Stimulated activated CD4-positive, alpha-beta T cell treated with anti-CD3 and anti-CD28 coated beads, Interleukin-12 subunit alpha, Interleukin-12 subunit beta, amount 100 ng/mL, for 24 hours (primary cell): ENCODE results near the gene NEU4.
A peak's percentile ranks its signal among the peaks of the same experiment; 100 is the strongest.
"Not testable (repeated sequence)": the region's sequence is repeated elsewhere in the genome, so short reads cannot be mapped to it uniquely, and the experiment has no call there.

Experiments used
- DNase-seq, 2 experiments: peaks; one replicate each; pipeline ENCODE4 v3.0.0-alpha.2; 2020; ENCODE audit warnings: low read depth in 2 of 2

The NEU4 gene

GRCh38 chr2:241833756-241834526, 24.9 kb downstream of the NEU4 start:
- not testable (repeated sequence) for DNase-seq

DNA sequence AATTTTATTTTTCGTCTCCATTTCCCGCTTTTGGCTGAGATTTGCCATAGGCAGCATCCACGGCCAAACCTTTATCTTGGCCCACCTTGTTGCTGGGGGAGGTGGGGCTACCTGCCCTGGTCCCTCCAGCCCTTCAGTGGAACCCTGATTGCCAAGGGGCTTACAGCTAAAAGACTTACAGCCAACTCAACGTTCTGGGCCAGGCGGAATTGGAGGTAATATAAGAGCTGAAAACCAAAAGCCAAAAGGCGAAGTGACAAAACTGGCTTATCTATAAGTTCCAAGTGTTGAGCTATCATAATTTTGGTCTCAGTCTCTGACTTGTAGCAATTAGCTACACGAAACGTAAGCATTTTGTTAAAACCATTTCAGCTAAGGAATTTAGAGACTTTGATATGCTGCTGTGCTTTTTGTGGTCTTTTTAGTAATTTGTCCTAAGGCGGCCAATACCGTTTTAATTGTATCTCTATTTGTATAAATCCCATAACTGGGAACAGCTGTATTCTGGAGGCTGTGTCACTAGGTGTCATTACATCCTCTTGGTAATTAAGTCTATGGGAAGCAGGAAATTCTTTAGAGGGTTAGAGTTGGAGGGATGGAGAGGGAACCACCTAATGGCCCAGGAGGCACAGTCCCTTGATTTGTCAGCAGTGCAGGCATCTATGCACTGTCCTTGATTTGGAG, 25.7 kb downstream of the NEU4 start:
- DNase-seq, result no peak

- DNase-seq, result no peak
These were observed 26.6 kb downstream of the NEU4 start for GRCh38 chr2:241835611-241836010.

GRCh38 chr2:241836292-241836691, 27.3 kb downstream of the NEU4 start:
- no peak for DNase-seq

DNA sequence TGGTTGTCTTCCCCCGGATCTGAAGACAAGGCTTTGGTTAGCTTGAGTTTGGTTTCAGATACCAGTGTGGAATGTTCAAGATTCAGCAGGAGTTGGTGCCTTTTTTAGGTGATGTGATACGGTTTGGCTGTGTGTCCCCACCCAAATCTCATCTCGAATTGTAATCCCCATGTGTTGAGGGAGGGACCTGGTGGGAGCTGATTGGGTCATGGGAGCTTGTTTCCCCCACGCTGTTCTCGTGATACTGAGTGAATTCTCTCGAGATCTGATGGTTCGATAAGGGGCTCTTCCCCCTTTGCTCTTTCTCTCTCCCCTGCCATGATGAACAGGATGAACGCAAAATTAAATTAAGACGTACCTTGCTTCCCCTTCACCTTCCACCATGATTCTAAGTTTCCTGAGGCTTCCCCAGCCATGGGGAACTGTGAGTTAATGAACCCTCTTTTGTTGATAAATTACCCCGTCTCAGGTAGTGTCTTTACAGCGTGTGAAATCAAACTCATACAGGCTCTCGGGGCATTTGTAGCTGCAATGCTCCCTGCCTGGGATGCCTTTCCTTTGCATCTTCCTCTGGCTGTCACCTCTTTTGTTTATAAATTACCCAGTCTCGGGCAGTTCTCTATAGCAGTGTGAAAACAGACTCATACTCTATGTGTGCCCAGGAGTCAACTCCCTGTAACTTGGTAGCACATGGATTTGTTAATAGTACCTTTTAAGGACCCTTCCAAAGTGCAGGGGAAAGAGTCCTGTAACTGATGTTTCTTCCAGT, 28.4 kb downstream of the NEU4 start:
- no peak for DNase-seq

DNA sequence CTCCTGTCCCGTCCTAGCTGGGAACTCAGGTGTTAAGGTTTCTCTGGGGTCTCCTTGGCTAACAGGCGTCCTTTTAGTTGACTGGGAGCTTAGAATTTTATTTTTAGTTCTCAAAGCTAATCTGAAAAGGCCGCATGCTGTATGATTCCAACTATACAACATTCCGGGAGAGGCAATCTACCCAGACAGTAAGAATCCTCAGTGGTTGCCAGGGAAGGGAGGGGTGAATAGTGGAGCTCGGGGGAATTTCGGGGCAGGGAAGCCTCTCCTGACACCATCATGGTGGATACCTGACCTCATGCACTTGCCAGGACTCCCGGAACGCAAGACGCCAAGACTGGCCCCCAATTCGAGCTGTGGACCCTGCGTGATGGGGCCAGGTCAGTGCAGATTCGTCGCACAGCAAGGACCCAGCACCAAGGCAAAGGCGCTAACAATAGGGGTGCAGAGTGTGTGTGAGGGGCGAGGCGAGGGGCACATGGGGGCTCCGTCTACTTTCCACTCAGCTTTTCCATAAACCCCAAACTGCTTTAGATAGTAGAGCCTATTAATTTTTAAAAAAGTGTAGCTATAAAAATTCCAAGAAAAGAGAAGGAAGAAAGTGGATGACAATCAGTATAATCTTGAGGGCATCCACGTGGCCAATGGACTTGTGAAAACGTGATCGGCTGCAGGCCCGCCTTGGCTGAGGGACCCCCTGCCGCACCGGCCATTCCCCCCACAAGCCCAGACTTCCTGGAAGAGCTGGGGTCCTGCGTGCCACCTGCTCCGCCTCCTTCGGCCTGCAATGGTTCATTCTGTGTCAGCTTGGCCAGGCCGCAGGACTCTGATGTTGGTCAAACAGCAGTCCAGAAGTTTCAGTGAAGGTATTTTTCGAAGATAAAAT, 32.4 kb downstream of the NEU4 start:
- DNase-seq, result no peak

- DNase-seq, result no peak
These were observed 33.0 kb downstream of the NEU4 start for GRCh38 chr2:241842067-241842415.

DNA sequence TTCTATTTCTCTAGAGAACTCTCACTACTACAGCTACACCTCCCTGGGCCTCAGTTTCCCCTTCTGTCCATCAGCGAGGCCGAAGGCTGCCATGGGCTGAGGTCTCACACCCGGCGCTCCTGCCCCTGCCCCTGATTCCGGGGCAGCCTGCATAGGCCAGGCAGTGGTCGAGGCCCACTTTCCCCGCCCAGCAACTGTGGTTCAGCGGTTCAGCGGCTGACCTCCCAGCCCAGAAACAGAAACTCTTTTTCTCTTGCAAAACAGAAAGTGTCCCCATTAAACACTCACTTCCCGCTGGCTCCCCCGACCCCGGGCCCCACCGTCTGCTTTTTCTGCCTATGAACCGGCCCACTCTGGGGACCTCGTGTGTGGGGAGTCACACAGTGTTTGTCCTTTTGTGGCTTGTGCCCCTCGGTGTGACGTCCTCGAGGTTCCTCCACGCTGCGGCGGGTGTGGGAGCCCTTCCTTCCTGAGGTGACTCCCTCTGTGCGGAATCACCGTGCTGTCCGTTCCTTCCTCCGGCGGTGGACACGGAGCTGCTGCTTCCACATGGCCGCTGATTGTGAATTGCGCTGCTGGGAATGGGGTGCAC, 33.7 kb downstream of the NEU4 start:
- DNase-seq, result no peak

DNA sequence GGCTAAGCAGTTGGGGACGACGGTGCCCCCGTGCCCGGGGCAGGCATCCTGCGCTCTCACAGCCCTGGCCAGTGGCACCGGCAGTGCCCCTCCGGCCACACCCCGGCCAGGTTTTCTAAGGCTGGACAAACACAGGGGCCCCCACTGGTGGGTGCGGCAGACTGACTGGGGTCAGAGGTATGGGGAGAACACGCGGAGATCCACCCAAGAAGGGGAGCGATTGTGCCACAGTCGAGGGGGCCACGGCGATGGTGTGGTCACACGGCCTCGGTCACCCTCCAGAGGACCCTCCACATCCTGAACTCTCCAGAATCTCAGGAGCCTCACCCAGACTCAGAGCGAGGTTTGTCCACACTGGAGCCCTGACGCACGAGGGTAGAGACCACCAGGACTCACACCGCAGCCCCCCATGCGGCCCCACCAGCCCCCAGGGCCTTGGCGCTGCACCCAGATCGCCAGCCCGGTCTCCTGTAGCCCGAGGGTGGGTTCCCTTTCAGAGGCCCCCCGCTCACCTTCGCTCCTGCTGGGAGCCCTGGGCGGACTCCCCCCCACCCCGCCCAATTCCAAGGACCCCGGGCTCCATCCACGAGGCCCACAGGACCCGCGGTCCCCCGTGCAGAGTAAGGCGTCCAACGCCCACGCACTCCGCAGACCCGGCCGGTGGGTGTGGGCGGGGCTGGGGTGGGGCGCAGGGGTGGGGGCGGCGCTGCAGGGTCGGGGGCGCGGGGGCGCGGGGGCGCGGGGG, 34.5 kb downstream of the NEU4 start:
- DNase-seq, result no peak

DNA sequence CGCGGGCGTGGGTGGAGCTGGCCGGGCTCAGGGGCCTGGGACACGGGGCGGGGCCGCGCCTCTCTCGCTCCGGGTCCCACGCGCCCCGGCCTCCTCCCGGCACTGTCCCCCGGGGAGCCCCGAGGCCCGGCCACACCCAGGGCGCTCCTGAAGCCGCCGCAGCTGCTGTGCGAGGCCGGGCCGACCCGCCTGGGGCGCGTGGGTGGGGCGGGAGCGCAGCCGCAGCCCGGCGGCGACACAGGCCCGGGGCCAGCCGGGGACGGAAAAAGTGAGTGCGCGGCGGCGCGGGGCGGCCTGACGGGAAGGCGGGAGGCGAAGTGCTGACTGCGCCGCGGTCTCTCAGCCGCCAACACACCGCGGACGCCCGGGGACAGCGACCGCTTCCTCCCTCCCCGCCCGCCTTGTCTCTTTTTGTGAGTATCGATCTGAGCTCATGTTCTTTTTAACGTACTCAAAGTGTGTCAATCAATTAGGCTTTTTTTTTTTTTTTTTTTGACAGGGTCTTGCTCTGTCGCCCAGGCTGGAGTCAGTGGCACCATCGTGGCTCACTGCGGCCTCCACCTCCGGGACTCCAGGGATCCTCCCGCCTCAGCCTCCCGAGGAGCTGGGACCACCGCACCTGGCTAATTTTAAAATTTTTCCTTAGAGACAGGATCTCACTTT, 35.2 kb downstream of the NEU4 start:
- peak; percentile 72 to 87 for DNase-seq

GRCh38 chr2:241844831-241845578, 36.0 kb downstream of the NEU4 start:
- no peak for DNase-seq

DNA sequence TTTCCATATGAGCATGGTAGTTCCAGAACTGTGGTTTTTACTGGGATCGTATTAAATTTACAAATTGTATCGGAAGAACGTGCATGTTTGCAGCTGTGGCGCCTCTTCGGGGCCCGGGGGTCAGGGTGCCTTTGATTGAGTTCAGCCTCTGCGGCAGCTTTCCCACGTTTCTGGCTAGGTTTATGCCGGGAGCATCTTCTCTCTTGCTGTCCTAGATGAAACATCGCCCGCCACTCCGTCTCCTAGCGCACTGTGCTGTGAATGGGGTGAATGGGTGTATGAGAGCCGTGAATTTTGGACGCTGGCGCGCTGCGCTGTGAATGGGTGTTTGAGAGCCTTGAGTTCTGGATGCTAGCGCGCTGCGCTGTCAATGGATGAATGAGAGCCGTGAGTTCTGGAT, 37.4 kb downstream of the NEU4 start:
- DNase-seq, result no peak

DNA sequence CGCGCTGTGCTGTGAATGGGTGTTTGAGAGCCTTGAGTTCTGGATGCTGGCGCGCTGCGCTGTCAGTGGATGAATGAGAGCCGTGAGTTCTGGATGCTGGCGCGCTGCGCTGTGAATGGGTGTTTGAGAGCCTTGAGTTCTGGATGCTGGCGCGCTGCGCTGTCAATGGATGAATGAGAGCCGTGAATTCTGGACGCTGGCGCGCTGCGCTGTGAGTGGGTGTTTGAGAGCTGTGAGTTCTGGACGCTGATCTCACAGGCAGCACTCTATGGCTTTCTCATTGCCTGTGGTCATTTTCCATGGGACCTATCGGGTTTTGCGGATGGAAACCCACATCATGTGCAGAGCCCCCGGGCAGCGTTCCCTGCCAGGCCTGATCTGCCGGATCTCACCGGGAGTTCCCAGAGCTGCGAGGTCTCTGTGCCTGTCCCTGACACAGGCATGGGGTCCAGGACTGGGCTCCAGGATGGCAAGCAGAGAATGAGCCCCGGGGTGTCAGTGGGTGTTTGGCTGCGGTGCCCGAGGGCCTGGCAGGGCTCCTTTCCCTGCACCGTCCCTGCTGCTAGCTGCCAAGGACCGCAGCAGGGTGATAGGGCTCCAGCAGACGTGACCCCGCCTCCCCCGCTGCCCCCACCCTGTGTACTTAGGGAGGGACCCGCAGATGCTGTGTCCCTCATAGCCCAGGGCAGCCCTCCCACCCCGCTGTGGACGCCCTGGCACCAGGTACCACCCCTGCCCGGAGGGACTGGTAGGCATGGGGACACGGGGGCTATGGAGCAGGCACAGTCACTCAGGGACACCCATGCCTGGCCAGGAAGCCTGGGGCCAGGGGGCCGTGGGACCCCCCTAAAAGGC, 40.0 kb downstream of the NEU4 start:
- DNase-seq, result no peak

DNA sequence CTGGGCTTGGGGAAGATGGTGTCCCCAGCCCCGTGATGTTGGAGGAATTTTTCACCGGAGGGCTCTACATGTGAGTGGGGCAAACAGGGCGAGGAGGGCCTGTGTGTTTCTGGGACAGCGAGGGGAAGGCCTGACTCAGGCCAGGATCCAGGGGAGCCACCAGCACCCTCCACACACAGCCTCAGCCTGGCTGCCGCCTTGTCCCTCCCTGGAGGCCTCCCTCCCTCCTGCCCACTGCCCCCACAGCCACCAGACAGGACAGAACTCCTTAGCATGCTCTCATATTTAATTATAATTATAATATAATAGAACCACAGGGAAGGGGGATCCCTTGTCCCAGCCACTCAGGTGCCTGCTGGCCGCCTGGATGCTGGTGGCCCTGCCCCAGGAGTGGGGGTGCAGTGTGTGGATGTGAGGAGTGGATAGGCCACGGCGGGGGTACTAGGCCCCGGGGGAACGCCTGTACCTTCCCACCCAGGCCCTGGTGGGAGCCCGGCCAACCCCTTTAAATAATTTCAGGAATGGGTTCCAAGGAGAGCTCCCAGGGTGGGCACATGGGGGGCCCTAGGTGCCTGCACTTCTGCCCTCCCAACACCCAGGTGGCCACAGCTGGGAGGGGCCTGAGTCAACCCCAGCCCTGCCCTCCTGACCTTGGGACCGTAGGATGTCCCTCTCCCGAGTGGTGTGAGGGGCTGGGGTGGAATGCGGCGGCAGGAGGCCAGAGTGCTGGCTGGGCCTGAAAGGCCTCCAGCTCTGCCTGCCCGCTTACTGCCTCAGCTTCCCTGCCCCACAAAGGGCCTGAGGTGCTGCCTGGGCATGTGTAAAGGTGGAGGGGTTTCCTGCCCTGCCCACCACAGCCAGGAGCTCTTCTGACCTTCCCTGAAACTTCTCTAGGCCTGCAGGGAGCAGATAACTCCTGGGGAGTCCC, 40.9 kb downstream of the NEU4 start:
- no peak for DNase-seq

DNA sequence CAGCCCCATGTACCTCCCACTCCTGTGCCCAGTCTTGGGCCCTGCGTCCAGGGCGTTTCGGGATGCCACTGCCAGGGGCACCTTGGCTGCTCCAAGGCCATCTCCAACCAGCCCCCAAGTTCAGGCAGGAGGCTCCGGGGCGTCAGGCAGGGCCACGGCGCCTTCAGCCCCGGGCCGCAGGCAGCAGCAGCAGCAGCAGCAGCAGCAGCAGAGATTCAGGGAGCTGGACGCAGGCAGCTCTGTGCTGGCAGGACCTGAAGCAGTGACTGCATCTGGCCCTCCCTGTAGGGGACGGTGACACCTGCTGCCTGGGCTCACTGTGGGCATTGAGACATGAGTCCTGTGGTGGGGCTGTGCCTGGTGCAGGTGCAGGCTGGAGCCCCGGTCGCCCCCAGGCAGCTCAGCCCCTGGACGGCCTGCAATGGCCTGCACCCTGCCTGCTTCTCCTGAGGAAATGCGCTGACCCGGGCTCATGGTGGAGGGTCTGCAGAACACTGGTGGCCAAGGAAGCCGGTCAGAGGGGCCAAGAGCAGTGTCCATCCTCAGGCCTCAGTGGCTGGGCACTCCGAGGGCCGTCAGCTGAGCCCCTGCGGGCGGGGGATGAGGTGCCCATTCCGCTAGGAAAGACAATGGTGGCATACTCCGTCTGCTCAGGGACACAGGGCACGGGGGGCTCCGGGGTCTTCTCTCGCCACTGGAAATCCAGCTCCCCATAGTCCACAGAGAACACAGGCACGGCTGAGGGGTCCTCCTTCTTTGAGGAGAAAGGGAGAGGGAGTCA, 41.7 kb downstream of the NEU4 start:
- no peak for DNase-seq

DNA sequence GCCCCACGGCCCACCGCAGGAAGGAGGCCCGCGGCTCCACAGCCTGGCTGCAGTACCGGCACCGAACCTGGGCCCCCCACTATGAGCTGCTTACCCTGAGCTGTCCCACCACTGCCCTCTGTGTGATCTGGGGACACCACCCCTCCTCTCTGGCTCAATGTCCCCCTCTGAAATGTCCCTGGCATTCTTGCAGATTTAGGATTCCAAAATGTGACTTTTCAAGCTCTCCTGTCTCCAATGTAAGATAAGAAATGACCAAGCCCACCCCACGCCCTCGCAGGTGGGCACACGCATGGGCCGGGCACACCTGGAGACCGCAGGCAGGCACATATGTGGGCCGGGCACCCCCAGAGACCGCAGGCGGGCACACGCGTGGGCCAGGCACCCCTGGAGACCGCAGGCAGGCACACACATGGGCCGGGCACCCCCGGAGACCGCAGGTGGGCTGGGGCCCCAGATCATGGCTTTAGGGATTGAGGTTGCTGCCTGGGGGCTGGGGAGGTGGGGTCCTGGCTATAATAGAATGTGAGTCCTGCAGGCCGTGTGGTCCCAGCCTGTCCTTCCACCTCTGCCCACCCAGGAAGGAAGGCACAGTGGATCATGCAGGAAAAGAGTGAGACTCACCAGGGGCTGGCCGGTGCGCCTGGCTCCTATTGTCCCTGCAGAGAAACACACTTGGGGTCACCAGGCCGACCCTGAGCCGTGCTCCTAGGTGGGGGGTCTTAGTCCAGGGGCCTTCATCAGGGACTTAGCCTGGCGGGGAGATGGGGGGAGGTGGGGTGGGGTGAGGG, 42.5 kb downstream of the NEU4 start:
- no peak for DNase-seq
